GM18861 (cell line): Measurements from ENCODE around the gene EYS.

Experiments
- ATAC-seq: cut with Tn5 transposase; IDR thresholded peaks from one replicate; pipeline ENCODE4 v1.9.1; 2021; ENCODE audit not compliant: unreplicated experiment

Gene EYS

GRCh38 chr6:64872633-64873032, 834.4 kb downstream of the EYS start:
- no peak for ATAC-seq

GRCh38 chr6:64861039-64861651, 845.9 kb downstream of the EYS start:
- no peak for ATAC-seq

GRCh38 chr6:64860203-64860602, 846.8 kb downstream of the EYS start:
- ATAC-seq, result no peak

- ATAC-seq, result no peak
Observed at GRCh38 chr6:64850121-64850520, 856.9 kb downstream of the EYS start.

GRCh38 chr6:64848467-64848866, 858.6 kb downstream of the EYS start:
- no peak for ATAC-seq

- no peak for ATAC-seq
Observed at GRCh38 chr6:64847396-64847795, 859.6 kb downstream of the EYS start.

- no peak for ATAC-seq
Observed at GRCh38 chr6:64838726-64839125, 868.3 kb downstream of the EYS start.

GRCh38 chr6:64831680-64832079, 875.3 kb downstream of the EYS start:
- ATAC-seq, result no peak

- ATAC-seq, result no peak
Observed at GRCh38 chr6:64817525-64817924, 889.5 kb downstream of the EYS start.

- no peak for ATAC-seq
Observed at GRCh38 chr6:64815718-64816117, 891.3 kb downstream of the EYS start.

- no peak for ATAC-seq
Observed at GRCh38 chr6:64812138-64812537, 894.9 kb downstream of the EYS start.

GRCh38 chr6:64811119-64811518, 895.9 kb downstream of the EYS start:
- ATAC-seq, result no peak

GRCh38 chr6:64807785-64808184, 899.2 kb downstream of the EYS start:
- no peak for ATAC-seq

- no peak for ATAC-seq
Observed at GRCh38 chr6:64803470-64804166, 903.4 kb downstream of the EYS start.

GRCh38 chr6:64792534-64792933, 914.5 kb downstream of the EYS start:
- ATAC-seq, result no peak

- no peak for ATAC-seq
Observed at GRCh38 chr6:64789476-64789875, 917.5 kb downstream of the EYS start.

- no peak for ATAC-seq
Observed at GRCh38 chr6:64786736-64787135, 920.3 kb downstream of the EYS start.

GRCh38 chr6:64782877-64783276, 924.1 kb downstream of the EYS start:
- ATAC-seq, result no peak

GRCh38 chr6:64777941-64778785, 928.9 kb downstream of the EYS start:
- no peak for ATAC-seq

GRCh38 chr6:64776359-64776758, 930.7 kb downstream of the EYS start:
- ATAC-seq, result no peak

GRCh38 chr6:64774881-64775280, 932.1 kb downstream of the EYS start:
- ATAC-seq, result no peak

- ATAC-seq, result no peak
Observed at GRCh38 chr6:64750910-64751309, 956.1 kb downstream of the EYS start.
